Testis (tissue), 5 donors: ENCODE measurements around the gene CLDN2. TPM values are rescaled to one million over a fixed set of nuclear protein-coding genes. Genes with fewer than 3 reads are reported as not detected.
A peak's percentile ranks its signal among the peaks of the same experiment; 100 is the strongest.
"Not testable (repeated sequence)": the region's sequence is repeated elsewhere in the genome, so short reads cannot be mapped to it uniquely, and the experiment has no call there.

ENCODE experiments used
- DNase-seq: peaks from one replicate; pipeline ENCODE4 v3.0.0-alpha.2; 2019
- H3K27ac ChIP-seq, 2 donors: fragments of 200-600 bp; sonication (generic); one replicate each; pipeline ENCODE4 v1.5.1; 2019
- H3K27me3 ChIP-seq: fragments of 200-600 bp; sonication (generic); one replicate; pipeline ENCODE4 v1.5.1; 2019
- H3K36me3 ChIP-seq: fragments of 200-600 bp; sonication (generic); one replicate; pipeline ENCODE4 v1.5.1; 2017; ENCODE audit warnings: low read depth; ENCODE audit errors: missing control alignments
- H3K4me1 ChIP-seq: fragments of 200-600 bp; sonication (generic); one replicate; pipeline ENCODE4 v1.5.1; 2019
- H3K4me3 ChIP-seq, 2 donors: fragments of 200-600 bp; sonication (generic); one replicate each; pipeline ENCODE4 v1.5.1; 2017 to 2019
- H3K9me3 ChIP-seq: fragments of 200-600 bp; sonication (generic); one replicate; pipeline ENCODE4 v1.5.1; 2017
- POLR2A ChIP-seq: fragments of 450-650 bp; IDR thresholded peaks from one replicate; pipeline ENCODE4 v1.6.1; 2017; ENCODE audit warnings: antibody characterized with exemption, mild to moderate bottlenecking, moderate library complexity
- WGBS, 2 donors: methylation state at CpG; one replicate each; pipeline ENCODE4 v1.1.5; 2018; 5-methylcytosine and 5-hydroxymethylcytosine counted together
- intact Hi-C: fragments of 100-400 bp; cut with DNase I; formaldehyde crosslinking; loops from one replicate; pipeline ENCODE4 v1.15.1; 2023; ENCODE audit warnings: low total_unique reads
- long read RNA-seq, 2 donors: transcript quantifications; one replicate each; lab custom pipeline, GENCODE V29; 2026
- polyA plus RNA-seq: library from polyadenylated mRNA; stranded (reverse); fragments of 350-450 nt; fragmentation: Illumina TruSeq; extraction: RNeasy Lipid Tissue Mini Kit (QIAGEN cat#74804); gene quantifications from one replicate; pipeline ENCODE4 v1.2.3, GENCODE V29; 2014; ENCODE audit warnings: low read depth, low replicate concordance; ENCODE audit not compliant: insufficient read depth
- total RNA-seq, 2 donors: library from RNA; depleted of rRNA; stranded (reverse); fragments of >200 nt; gene quantifications; one replicate each; pipeline ENCODE4 v1.2.3, GENCODE V29; 2016
- TF ChIP-seq, protein P1 (sequence below), 3 experiments: fragments of 450-650 bp in 2 of 3; fragments of 200-600 bp in 1 of 3; sonication (generic) in 1 of 3; IDR thresholded peaks; one replicate each; pipeline ENCODE4 v1.5.1; 2016 to 2019; ENCODE audit warnings: antibody characterized with exemption in 3 of 3, mild to moderate bottlenecking in 2 of 3, moderate library complexity in 1 of 3

CLDN2 gene, protein sequence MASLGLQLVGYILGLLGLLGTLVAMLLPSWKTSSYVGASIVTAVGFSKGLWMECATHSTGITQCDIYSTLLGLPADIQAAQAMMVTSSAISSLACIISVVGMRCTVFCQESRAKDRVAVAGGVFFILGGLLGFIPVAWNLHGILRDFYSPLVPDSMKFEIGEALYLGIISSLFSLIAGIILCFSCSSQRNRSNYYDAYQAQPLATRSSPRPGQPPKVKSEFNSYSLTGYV
- total RNA-seq (not detected), polyA plus RNA-seq (6.5 TPM)
- long read RNA-seq, donor 1, partial matches to known transcripts, result 62 of 62 reads
- long read RNA-seq, donor 1, other reads (novel, unspliced or antisense), result 0 of 62 reads
- long read RNA-seq, donor 2, result 0 reads

GRCh38 chrX:106919932-106920452, at the start of gene CLDN2:
Gene CLDN2, plus strand, starts transcription at chrX:106920402. Its CDS starts 7,827 bp downstream, at chrX:106928229.
- intact Hi-C loops, result no loop called here
- Histone ChIP-seq H3K4me3 (no peak within 1 kb of the TSS), H3K9me3 (no peaks in the 10 kb centered on the region), H3K4me1 (no peaks in the 10 kb centered on the region), H3K27me3 (no peaks in the 10 kb centered on the region), H3K36me3 (no peaks in the 10 kb centered on the region), H3K27ac (no peak within 1 kb of the TSS)
- TF ChIP-seq POLR2A, result no peak
- TF ChIP-seq, protein P1, sequence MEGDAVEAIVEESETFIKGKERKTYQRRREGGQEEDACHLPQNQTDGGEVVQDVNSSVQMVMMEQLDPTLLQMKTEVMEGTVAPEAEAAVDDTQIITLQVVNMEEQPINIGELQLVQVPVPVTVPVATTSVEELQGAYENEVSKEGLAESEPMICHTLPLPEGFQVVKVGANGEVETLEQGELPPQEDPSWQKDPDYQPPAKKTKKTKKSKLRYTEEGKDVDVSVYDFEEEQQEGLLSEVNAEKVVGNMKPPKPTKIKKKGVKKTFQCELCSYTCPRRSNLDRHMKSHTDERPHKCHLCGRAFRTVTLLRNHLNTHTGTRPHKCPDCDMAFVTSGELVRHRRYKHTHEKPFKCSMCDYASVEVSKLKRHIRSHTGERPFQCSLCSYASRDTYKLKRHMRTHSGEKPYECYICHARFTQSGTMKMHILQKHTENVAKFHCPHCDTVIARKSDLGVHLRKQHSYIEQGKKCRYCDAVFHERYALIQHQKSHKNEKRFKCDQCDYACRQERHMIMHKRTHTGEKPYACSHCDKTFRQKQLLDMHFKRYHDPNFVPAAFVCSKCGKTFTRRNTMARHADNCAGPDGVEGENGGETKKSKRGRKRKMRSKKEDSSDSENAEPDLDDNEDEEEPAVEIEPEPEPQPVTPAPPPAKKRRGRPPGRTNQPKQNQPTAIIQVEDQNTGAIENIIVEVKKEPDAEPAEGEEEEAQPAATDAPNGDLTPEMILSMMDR (IDR thresholded peaks at IDR 0.05), result no peak
- DNase-seq, result no peak
- 67 to 72% methylated on average over 2 of the region's 2 CpGs for WGBS, 2 donors

DNA sequence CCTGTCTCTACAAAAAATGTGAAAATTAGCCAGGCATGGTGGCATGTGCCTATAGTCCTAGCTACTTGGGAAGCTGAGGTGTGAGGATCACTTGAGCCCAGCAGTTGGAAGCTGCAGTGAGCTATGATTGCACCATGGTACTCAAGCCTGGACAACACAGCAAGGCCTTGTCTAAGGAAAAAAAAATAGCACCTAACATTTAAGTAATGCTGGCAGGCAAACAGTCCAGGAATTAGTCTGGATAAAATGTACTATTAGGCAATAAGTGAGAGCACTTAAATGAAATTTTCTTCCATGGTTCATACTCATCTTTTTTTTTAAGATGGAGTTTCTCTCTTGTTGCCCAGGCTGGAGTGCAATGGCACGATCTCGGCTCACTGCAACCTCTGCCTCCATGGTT, 47.4 kb upstream of the CLDN2 start:
- 86 to 100% methylated on average over 2 of the region's 2 CpGs for WGBS, 2 donors
- DNase-seq, H3K4me1 ChIP-seq, H3K27ac ChIP-seq, H3K4me3 ChIP-seq, H3K9me3 ChIP-seq, H3K36me3 ChIP-seq, H3K27me3 ChIP-seq, intact Hi-C loops: not testable (repeated sequence)

GRCh38 chrX:106874075-106874474, 46.1 kb upstream of the CLDN2 start:
- DNase-seq, result no peak
- Histone ChIP-seq H3K9me3 (no peaks in the 10 kb centered on the region), H3K4me1 (no peaks in the 10 kb centered on the region), H3K27me3 (no peaks in the 10 kb centered on the region), H3K27ac (no peak overlapping the region), H3K36me3 (no peaks in the 10 kb centered on the region), H3K4me3 (no peak overlapping the region)
- TF ChIP-seq, protein P1 (IDR thresholded peaks at IDR 0.05), result peak in 2 of 3 experiments; percentile 6 to 33
- TF ChIP-seq POLR2A, result no peak
- intact Hi-C loops, result no loop called here
- 89 to 93% methylated on average over 2 of the region's 2 CpGs for WGBS, 2 donors

DNA sequence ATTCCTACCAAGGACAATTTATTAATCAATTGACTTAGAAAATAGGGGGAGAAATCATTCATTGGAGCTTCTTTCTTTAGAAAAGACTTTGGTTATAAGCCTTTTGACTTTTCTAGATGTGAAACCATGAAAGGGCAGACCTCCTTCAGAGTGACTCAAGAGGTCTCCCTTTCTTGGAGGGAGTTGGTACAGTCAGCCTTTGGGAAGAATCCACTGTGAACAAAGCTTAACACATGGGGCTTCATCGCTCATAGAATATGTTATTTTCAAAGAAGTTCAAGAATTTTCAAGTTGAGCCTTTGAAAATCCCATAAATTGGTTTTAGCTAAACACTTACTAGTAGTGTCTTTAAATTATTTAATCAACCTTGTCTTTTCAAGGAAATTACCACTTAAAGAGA, 45.1 kb upstream of the CLDN2 start:
- H3K36me3 ChIP-seq, result no peaks in the 10 kb centered on the region
- no peak overlapping the region for H3K27ac ChIP-seq
- DNase-seq, result no peak
- TF ChIP-seq, protein P1 (IDR thresholded peaks at IDR 0.05), result no peak
- no peak for TF ChIP-seq POLR2A
- intact Hi-C loops, result no loop called here
- H3K27me3 ChIP-seq, result no peaks in the 10 kb centered on the region
- H3K4me3 ChIP-seq, result no peak overlapping the region
- no peaks in the 10 kb centered on the region for H3K9me3 ChIP-seq
- 100% methylated on average over 1 of the region's 1 CpG for WGBS, 2 donors
- H3K4me1 ChIP-seq, result no peaks in the 10 kb centered on the region

- intact Hi-C loops, result no loop called here
Measured at GRCh38 chrX:106889468-106889867, 30.7 kb upstream of the CLDN2 start.

More at GRCh38 chrX:106889468-106889867, 30.7 kb upstream of the CLDN2 start:
- TF ChIP-seq, protein P1 (IDR thresholded peaks at IDR 0.05), result no peak
- no peak for TF ChIP-seq POLR2A
- DNase-seq, result no peak
- WGBS, 2 donors, result 100% methylated on average over 1 of the region's 1 CpG; no CpG with 5 or more reads in 1 of the 2 donors
- Histone ChIP-seq H3K27ac (no peak overlapping the region), H3K4me1 (no peaks in the 10 kb centered on the region), H3K9me3 (no peaks in the 10 kb centered on the region), H3K4me3 (no peak overlapping the region), H3K36me3 (no peaks in the 10 kb centered on the region), H3K27me3 (no peaks in the 10 kb centered on the region)
